HEK293 (cell line): ENCODE measurements around the gene KCNQ1.

Source experiments
- CTCF ChIA-PET: fragments of 350-600 bp; formaldehyde crosslinking; extraction: SDS; loops from one replicate; lab custom pipeline; 2021; ENCODE audit warnings: antibody characterized with exemption; lab: Yijun Ruan, JAX
- POLR2A ChIA-PET: fragments of 300-600 bp; formaldehyde crosslinking; extraction: SDS; loops from one replicate; lab custom pipeline; 2020; ENCODE audit warnings: antibody characterized with exemption, inconsistent platforms; lab: Yijun Ruan, JAX
- H3K27ac ChIP-seq: fragments of 200-500 bp; sonication (Bioruptor generic); 2 replicates; pipeline ENCODE4 v1.5.1; 2014; ENCODE audit warnings: low read depth, low read length, control low read depth, inconsistent platforms; ENCODE audit errors: extremely low read depth
- H3K36me3 ChIP-seq, 2 experiments: fragments of 200-500 bp in 1 of 2; sonication (Bioruptor generic) in 1 of 2; 1 replicate in 1 of 2; 2 replicates in 1 of 2; pipeline ENCODE4 v1.5.1; 2014 to 2017; ENCODE audit warnings: inconsistent platforms in 2 of 2, low read length in 2 of 2; ENCODE audit not compliant: control insufficient read depth in 2 of 2, insufficient read depth in 1 of 2
- H3K4me1 ChIP-seq: fragments of 200-500 bp; sonication (Bioruptor generic); 2 replicates; pipeline ENCODE4 v1.5.1; 2014; ENCODE audit warnings: mild to moderate bottlenecking, low read length, inconsistent platforms; ENCODE audit not compliant: control insufficient read depth, insufficient read depth
- H3K4me3 ChIP-seq: 2 replicates; pipeline ENCODE4 v1.5.1; 2011; ENCODE audit warnings: low read depth, mild to moderate bottlenecking, control low read depth, low read length, moderate library complexity
- H3K9me3 ChIP-seq: fragments of 200-500 bp; sonication (Bioruptor generic); 2 replicates; pipeline ENCODE4 v1.5.1; 2014; ENCODE audit warnings: low read depth, low read length, inconsistent platforms; ENCODE audit not compliant: control insufficient read depth, insufficient read depth
- GFI1B ChIP-seq: fragments of 450-650 bp; formaldehyde crosslinking; IDR thresholded peaks from 2 replicates; pipeline ENCODE4 v1.5.1; 2016; ENCODE audit warnings: missing biosample characterization, missing genetic modification characterization
- HIC1 ChIP-seq: fragments of 450-650 bp; formaldehyde crosslinking; IDR thresholded peaks from 2 replicates; pipeline ENCODE4 v1.5.1; 2016; ENCODE audit warnings: missing biosample characterization, missing genetic modification characterization
- PRDM2 ChIP-seq: fragments of 450-650 bp; formaldehyde crosslinking; IDR thresholded peaks from 2 replicates; pipeline ENCODE4 v1.5.1; 2016; ENCODE audit warnings: missing biosample characterization, missing genetic modification characterization, borderline replicate concordance
- PRDM4 ChIP-seq: fragments of 450-650 bp; formaldehyde crosslinking; IDR thresholded peaks from 2 replicates; pipeline ENCODE4 v1.5.1; 2017; ENCODE audit warnings: missing biosample characterization, missing genetic modification characterization
- RBAK ChIP-seq: fragments of 450-650 bp; formaldehyde crosslinking; IDR thresholded peaks from 2 replicates; pipeline ENCODE4 v1.5.1; 2016; ENCODE audit warnings: missing biosample characterization, missing genetic modification characterization
- REPIN1 ChIP-seq: fragments of 450-650 bp; formaldehyde crosslinking; IDR thresholded peaks from 2 replicates; pipeline ENCODE4 v1.5.1; 2017; ENCODE audit warnings: missing biosample characterization, missing genetic modification characterization, low read depth
- SALL2 ChIP-seq: fragments of 450-650 bp; formaldehyde crosslinking; IDR thresholded peaks from 2 replicates; pipeline ENCODE4 v1.5.0; 2017; ENCODE audit warnings: missing biosample characterization, mild to moderate bottlenecking, missing genetic modification characterization, borderline replicate concordance
- ZBTB1 ChIP-seq: fragments of 450-650 bp; formaldehyde crosslinking; IDR thresholded peaks from 2 replicates; pipeline ENCODE4 v1.5.1; 2016; ENCODE audit warnings: missing biosample characterization, missing genetic modification characterization
- ZBTB48 ChIP-seq: fragments of 450-650 bp; formaldehyde crosslinking; IDR thresholded peaks from 2 replicates; pipeline ENCODE4 v1.5.1; 2016; ENCODE audit warnings: missing biosample characterization, missing genetic modification characterization
- ZNF138 ChIP-seq: fragments of 450-650 bp; formaldehyde crosslinking; IDR thresholded peaks from 2 replicates; pipeline ENCODE4 v1.5.1; 2016; ENCODE audit warnings: missing biosample characterization, missing genetic modification characterization, borderline replicate concordance
- ZNF175 ChIP-seq: fragments of 450-650 bp; formaldehyde crosslinking; IDR thresholded peaks from 2 replicates; pipeline ENCODE4 v1.5.1; 2016; ENCODE audit warnings: missing biosample characterization, missing genetic modification characterization
- ZNF366 ChIP-seq: fragments of 450-650 bp; formaldehyde crosslinking; conservative IDR thresholded peaks from 2 replicates; pipeline ENCODE4 v1.5.1; 2016; ENCODE audit warnings: missing biosample characterization, missing genetic modification characterization
- ZNF561 ChIP-seq: fragments of 450-650 bp; IDR thresholded peaks from 2 replicates; pipeline ENCODE4 v1.5.1; 2018; ENCODE audit warnings: missing biosample characterization, missing genetic modification characterization, borderline replicate concordance
- ZNF664 ChIP-seq: fragments of 450-650 bp; formaldehyde crosslinking; IDR thresholded peaks from 2 replicates; pipeline ENCODE4 v1.5.1; 2016; ENCODE audit warnings: missing biosample characterization, missing genetic modification characterization
- ZSCAN18 ChIP-seq: fragments of 450-650 bp; formaldehyde crosslinking; IDR thresholded peaks from 2 replicates; pipeline ENCODE4 v1.5.1; 2016; ENCODE audit warnings: missing biosample characterization, missing genetic modification characterization
- ZSCAN5A ChIP-seq: fragments of 450-650 bp; formaldehyde crosslinking; IDR thresholded peaks from 2 replicates; pipeline ENCODE4 v1.5.1; 2016; ENCODE audit warnings: missing biosample characterization, missing genetic modification characterization

The KCNQ1 gene

GRCh38 chr11:2422461-2423156 lies 22.2 kb upstream of the KCNQ1 start:
- ChIA-PET POLR2A (interaction anchor here (0.5 kb wide), 1 partner anchor 22 kb away, joined by 3 read pairs; the partner anchor contains the start of gene TSSC4), CTCF (interaction anchor here (0.6 to 11.2 kb wide), 5 partner anchors 14 to 198 kb away, joined by 3 to 297 read pairs (median 5); partner anchors contain the start of genes C11orf21, TSPAN32 and TSSC4)
- no peaks in the 10 kb centered on the region for H3K4me1 ChIP-seq
- no peak overlapping the region for H3K27ac ChIP-seq
- no peak for TF ChIP-seq ZNF664 (tag by site-specific recombination)
- no peak for TF ChIP-seq SALL2 (tag by site-specific recombination)
- TF ChIP-seq ZNF138, result no peak
- no peak for TF ChIP-seq GFI1B
- TF ChIP-seq ZBTB48, result no peak
- no peak for TF ChIP-seq ZSCAN18 (tag by site-specific recombination)
- TF ChIP-seq ZNF175 (tag by site-specific recombination), result no peak
- H3K9me3 ChIP-seq, result no peaks in the 10 kb centered on the region
- H3K4me3 ChIP-seq, result no peak overlapping the region
- no peaks in the 10 kb centered on the region for H3K36me3 ChIP-seq

- H3K27ac ChIP-seq, result no peak overlapping the region
- POLR2A ChIA-PET, result interaction anchor here (0.5 kb wide), 1 partner anchor 23 kb away, joined by 3 read pairs; the partner anchor contains the start of gene TSSC4
- H3K9me3 ChIP-seq, result no peaks in the 10 kb centered on the region
- no peak overlapping the region for H3K4me3 ChIP-seq
- CTCF ChIA-PET, result interaction anchor here (0.6 to 11.2 kb wide), 8 partner anchors 13 to 614 kb away, joined by 3 to 297 read pairs (median 4); partner anchors contain the start of genes C11orf21, TSPAN32 and TSSC4
- TF ChIP-seq REPIN1 (no peak), RBAK (tag by site-specific recombination) (no peak), ZNF561 (tag by site-specific recombination) (no peak), PRDM2 (no peak), ZBTB1 (no peak), PRDM4 (tag by site-specific recombination) (no peak), HIC1 (tag by site-specific recombination) (no peak), ZNF366 (tag by site-specific recombination) (no peak), ZSCAN5A (no peak)
- TF ChIP-seq, all 188 proteins: peak for 0
- Histone ChIP-seq H3K4me1 (no peaks in the 10 kb centered on the region), H3K36me3 (no peaks in the 10 kb centered on the region)
Observed at GRCh38 chr11:2423157-2424025, 21.4 kb upstream of the KCNQ1 start.
